Stimulated activated CD4-positive, alpha-beta T cell treated with anti-CD3 and anti-CD28 coated beads, Interleukin-4, amount 100 ng/mL, for 1 hour (primary cell): ENCODE data around the gene STAP2.

Source experiments
- DNase-seq: peaks from one replicate; pipeline ENCODE4 v3.0.0-alpha.2; 2020

The STAP2 gene

GRCh38 chr19:4324228-4324627 is 14.4 kb downstream of the STAP2 start:
- no peak for DNase-seq

DNA sequence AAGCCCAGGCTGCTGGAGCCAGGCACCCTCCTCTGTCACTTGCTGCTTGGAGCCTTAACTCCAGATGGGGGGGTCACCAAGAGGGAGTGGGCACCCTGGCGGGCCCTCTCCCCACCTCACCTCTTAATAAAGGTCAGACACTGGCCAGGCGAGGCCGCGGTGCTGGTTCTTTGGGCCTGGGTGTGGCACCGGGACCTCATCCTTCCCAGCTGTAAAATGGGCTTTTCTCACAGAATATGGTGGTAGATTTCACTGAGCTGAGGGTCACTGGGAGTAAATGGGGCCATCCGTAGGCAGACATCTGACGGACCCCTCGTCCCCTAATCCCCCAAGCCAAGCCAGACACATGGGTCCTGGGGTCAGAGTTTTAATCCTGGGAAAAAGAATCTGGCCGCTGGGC is 14.9 kb downstream of the STAP2 start:
- no peak for DNase-seq

DNA sequence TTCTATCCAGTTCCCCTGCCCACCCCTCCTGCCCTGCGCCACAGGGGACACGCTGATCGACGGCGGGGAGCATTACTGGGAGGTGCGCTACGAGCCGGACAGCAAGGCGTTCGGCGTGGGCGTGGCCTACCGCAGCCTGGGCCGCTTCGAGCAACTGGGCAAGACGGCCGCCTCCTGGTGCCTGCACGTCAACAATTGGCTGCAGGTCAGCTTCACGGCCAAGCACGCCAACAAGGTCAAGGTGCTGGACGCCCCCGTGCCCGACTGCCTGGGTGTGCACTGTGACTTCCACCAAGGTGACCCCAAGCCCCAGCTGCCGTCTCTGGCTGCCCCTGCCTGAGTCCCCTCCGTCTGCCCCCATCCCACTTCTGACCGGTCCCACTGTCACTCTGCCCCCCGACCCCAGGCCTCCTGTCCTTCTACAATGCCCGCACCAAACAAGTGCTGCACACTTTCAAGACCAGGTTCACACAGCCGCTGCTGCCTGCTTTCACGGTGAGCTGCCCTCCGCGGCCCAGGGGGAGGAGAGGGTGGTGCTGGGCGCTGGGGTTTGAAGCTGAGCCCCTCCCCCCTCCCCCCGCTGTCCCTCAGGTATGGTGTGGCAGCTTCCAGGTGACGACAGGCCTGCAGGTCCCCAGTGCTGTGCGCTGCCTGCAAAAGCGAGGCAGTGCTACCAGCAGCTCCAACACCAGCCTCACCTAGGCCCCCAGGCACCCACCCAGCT is 15.5 kb downstream of the STAP2 start:
- no peak for DNase-seq

GRCh38 chr19:4320419-4320818 is 18.2 kb downstream of the STAP2 start:
- no peak for DNase-seq

- no peak for DNase-seq
Measured at GRCh38 chr19:4319067-4319718, 19.4 kb downstream of the STAP2 start.

- DNase-seq, result no peak
Measured at GRCh38 chr19:4318460-4318859, 20.2 kb downstream of the STAP2 start.

GRCh38 chr19:4316956-4317355 is 21.7 kb downstream of the STAP2 start:
- no peak for DNase-seq

DNA sequence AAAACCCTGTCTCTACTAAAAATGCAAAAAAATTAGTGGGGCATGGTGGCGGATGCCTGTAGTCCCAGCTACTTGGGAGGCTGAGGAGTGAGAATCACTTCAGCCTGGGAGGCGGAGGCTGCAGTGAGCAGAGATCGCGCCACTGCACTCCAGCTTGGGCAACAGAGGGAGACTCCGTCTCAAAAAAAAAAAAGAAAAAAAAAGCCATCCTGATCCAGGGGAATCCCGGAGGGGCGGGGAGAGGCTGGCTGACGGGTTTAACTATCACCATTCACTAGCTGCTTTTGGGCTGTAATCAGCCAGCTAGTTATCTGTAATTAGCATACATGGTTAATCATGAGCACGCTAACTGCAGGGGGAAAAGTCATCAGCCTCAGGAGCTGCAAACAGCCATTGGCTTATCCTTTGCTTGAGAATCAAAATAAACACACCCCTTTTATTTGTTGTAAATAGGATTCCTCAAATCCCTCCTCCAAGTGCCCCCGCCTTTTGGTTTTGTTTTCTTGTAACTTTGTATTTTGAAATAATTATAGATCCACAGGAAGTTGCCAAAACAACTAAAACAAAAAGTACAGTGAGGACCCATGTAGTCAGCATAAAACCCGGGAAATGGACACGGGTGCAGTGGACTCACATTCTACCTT is 24.7 kb downstream of the STAP2 start:
- no peak for DNase-seq

GRCh38 chr19:4310247-4311121 is 28.1 kb downstream of the STAP2 start:
- no peak for DNase-seq

GRCh38 chr19:4305659-4306058 is 33.0 kb downstream of the STAP2 start:
- no peak for DNase-seq

DNA sequence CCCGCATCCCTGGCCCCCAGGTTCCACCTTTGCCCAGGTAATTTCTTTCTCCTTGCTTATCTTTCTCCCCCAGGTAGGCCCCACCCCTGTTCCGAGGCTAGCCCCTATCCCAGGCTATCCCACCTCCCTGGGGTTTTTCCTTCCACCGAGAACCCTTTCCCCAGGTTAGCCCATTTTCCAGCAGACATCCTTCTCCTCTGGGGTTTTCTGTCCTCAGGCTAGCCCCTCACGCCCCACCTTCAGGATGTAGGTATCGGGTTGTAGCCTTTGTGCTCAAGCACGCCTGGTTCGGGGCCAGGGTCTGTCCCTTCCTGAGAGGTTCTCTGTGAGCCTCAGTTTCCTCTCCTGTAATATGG is 33.4 kb downstream of the STAP2 start:
- DNase-seq, result no peak

- peak; percentile 74 for DNase-seq
Measured at GRCh38 chr19:4304538-4305256, 33.9 kb downstream of the STAP2 start, which contains the start of gene FSD1. FSD1 (plus strand) TSS chr19:4304598; CDS start chr19:4304747, 149 bp downstream.

- DNase-seq, result no peak
Measured at GRCh38 chr19:4303819-4304537, 34.6 kb downstream of the STAP2 start.

- DNase-seq, result no peak
Measured at GRCh38 chr19:4302243-4302640, 36.4 kb downstream of the STAP2 start, which contains the start of gene TMIGD2. TMIGD2 (minus strand) TSS chr19:4302389; CDS start chr19:4302385, 4 bp downstream.

DNA sequence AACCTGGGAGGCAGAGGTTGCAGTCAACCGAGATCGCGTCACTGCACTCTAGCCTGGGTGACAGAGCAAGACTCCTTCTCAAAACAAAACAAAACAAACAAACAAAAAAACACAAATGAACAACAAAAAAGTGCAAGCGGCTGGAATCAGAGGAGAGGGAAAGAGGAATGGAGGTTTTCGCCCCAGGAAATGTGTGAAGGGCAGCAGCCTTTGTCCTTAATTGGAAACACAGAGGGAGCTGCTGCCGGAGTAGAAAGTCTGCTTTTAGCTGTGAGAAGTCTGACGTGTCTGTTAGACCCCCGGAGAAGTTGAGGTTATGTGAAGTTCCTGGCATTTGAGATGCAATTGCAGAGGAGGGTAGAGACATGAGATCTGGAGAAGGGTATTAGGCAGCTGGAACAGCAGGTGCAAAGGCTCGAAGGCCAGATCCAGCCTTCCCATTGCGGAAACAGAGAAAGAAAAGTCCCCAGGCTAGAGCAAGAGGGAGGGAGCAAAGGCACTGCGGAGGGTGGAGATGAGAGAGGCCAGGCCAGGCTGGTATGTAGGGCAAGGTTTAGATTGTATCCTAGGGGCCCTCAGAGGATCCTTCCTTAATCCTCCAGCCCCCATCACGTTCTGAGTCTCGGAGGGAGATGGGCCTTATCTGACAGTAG is 36.9 kb downstream of the STAP2 start:
- no peak for DNase-seq

- no peak for DNase-seq
Measured at GRCh38 chr19:4300589-4300988, 38.0 kb downstream of the STAP2 start.

- DNase-seq, result no peak
Measured at GRCh38 chr19:4298810-4299550, 39.6 kb downstream of the STAP2 start.

GRCh38 chr19:4297901-4298809 is 40.5 kb downstream of the STAP2 start:
- peak; percentile 26 for DNase-seq
